IPS-NIHi7 (cell line): Measurements from ENCODE around the gene PIP4K2A.

Experiments
- DNase-seq: peaks from one replicate; pipeline ENCODE4 v3.0.0; 2012; ENCODE audit warnings: mixed read lengths; ENCODE audit errors: extremely low spot score

Gene PIP4K2A

GRCh38 chr10:22599048-22599561, 115.3 kb downstream of the PIP4K2A start:
- DNase-seq: no peak

- DNase-seq: no peak
Measured at GRCh38 chr10:22598478-22598877, 115.9 kb downstream of the PIP4K2A start.

- no peak for DNase-seq
Measured at GRCh38 chr10:22597138-22597537, 117.2 kb downstream of the PIP4K2A start.

- no peak for DNase-seq
Measured at GRCh38 chr10:22593636-22594198, 120.7 kb downstream of the PIP4K2A start.

- DNase-seq: no peak
Measured at GRCh38 chr10:22593026-22593425, 121.4 kb downstream of the PIP4K2A start.

GRCh38 chr10:22589851-22590514, 124.4 kb downstream of the PIP4K2A start:
- no peak for DNase-seq

GRCh38 chr10:22588462-22588861, 125.9 kb downstream of the PIP4K2A start:
- DNase-seq: no peak

- DNase-seq: no peak
Measured at GRCh38 chr10:22583683-22584082, 130.7 kb downstream of the PIP4K2A start.

GRCh38 chr10:22581461-22581860, 132.9 kb downstream of the PIP4K2A start:
- no peak for DNase-seq

GRCh38 chr10:22580711-22581110, 133.7 kb downstream of the PIP4K2A start:
- DNase-seq: no peak

- no peak for DNase-seq
Measured at GRCh38 chr10:22579826-22580225, 134.6 kb downstream of the PIP4K2A start.

GRCh38 chr10:22573820-22574569, 140.4 kb downstream of the PIP4K2A start:
- peak; percentile 48 for DNase-seq

- no peak for DNase-seq
Measured at GRCh38 chr10:22570733-22571430, 143.5 kb downstream of the PIP4K2A start.

GRCh38 chr10:22570234-22570633, 144.1 kb downstream of the PIP4K2A start:
- no peak for DNase-seq

- no peak for DNase-seq
Measured at GRCh38 chr10:22568928-22569327, 145.4 kb downstream of the PIP4K2A start.

GRCh38 chr10:22564060-22564459, 150.3 kb downstream of the PIP4K2A start:
- DNase-seq: no peak

- no peak for DNase-seq
Measured at GRCh38 chr10:22561909-22562308, 152.5 kb downstream of the PIP4K2A start.

- no peak for DNase-seq
Measured at GRCh38 chr10:22560913-22561239, 153.5 kb downstream of the PIP4K2A start.

GRCh38 chr10:22560096-22560912, 154.1 kb downstream of the PIP4K2A start:
- no peak for DNase-seq

GRCh38 chr10:22557321-22557720, 157.1 kb downstream of the PIP4K2A start:
- no peak for DNase-seq

- no peak for DNase-seq
Measured at GRCh38 chr10:22556774-22557173, 157.6 kb downstream of the PIP4K2A start.
